B cell (primary cell): ENCODE results near the gene ROBO2.

Experiments used
- CTCF ChIP-seq: fragments of 200-600 bp; IDR thresholded peaks from one replicate; pipeline ENCODE4 v1.8.0; 2022; ENCODE audit warnings: antibody characterized with exemption, mild to moderate bottlenecking
- EZH2 ChIP-seq: IDR thresholded peaks from 2 replicates; pipeline ENCODE4 v1.6.1; 2012; ENCODE audit warnings: borderline replicate concordance, low read depth, mild to moderate bottlenecking, moderate library complexity, low read length; ENCODE audit not compliant: insufficient read depth, poor library complexity, severe bottlenecking

- TF ChIP-seq EZH2 (no peak), CTCF (no peak)
These were observed 151.7 kb downstream of the ROBO2 start for GRCh38 chr3:77191640-77192039.
